HFFc6 (cell line): ENCODE data around the gene C1orf115. TPM values are rescaled to one million over a fixed set of nuclear protein-coding genes. Genes with fewer than 3 reads are reported as not detected.
A peak's percentile ranks its signal among the peaks of the same experiment; 100 is the strongest.
"Not testable (repeated sequence)": the region's sequence is repeated elsewhere in the genome, so short reads cannot be mapped to it uniquely, and the experiment has no call there.

Experiments
- DNase-seq: peaks from one replicate; pipeline ENCODE4 v3.0.0-alpha.2; 2018
- H3K27ac Mint-ChIP-seq: 2 replicates; pipeline ENCODE4 v1.8.0; 2020; ENCODE audit warnings: mild to moderate bottlenecking, mixed read lengths
- H3K27me3 Mint-ChIP-seq: 2 replicates; pipeline ENCODE4 v1.8.0; 2021; ENCODE audit warnings: mild to moderate bottlenecking, moderate library complexity, mixed read lengths; ENCODE audit not compliant: insufficient read depth
- H3K36me3 Mint-ChIP-seq: 2 replicates; pipeline ENCODE4 v1.8.0; 2021; ENCODE audit warnings: low read depth, mixed read lengths
- H3K4me1 Mint-ChIP-seq: 2 replicates; pipeline ENCODE4 v1.8.0; 2020; ENCODE audit warnings: low read depth, mixed read lengths
- H3K4me3 Mint-ChIP-seq: 2 replicates; pipeline ENCODE4 v1.8.0; 2020; ENCODE audit warnings: mild to moderate bottlenecking, moderate library complexity, mixed read lengths
- H3K9me3 Mint-ChIP-seq: 2 replicates; pipeline ENCODE4 v1.8.0; 2020; ENCODE audit warnings: mild to moderate bottlenecking, mixed read lengths
- CTCF ChIP-seq: fragments of 200-600 bp; sonication (generic); IDR thresholded peaks from 2 replicates; pipeline ENCODE4 v1.5.0; 2021; ENCODE audit warnings: antibody characterized with exemption, mild to moderate bottlenecking
- total RNA-seq, 6 experiments: library from RNA; stranded (reverse); fragmentation: NEBNext Ultra II Directional; extraction: Animal tissue kit (Norgen Biotek cat#: 25700); gene quantifications; 2 replicates in 1 of 6; 3 replicates in 5 of 6; pipeline ENCODE4 v1.2.3, GENCODE V29; 2021

C1orf115 gene
- total RNA-seq, 6 experiments from 2014 or later, result 0.08 to 0.50 (median 0.19) TPM

- no peaks in the 10 kb centered on the region for H3K4me1 Mint-ChIP-seq
- no peak overlapping the region for H3K27ac Mint-ChIP-seq
- H3K36me3 Mint-ChIP-seq, result no peaks in the 10 kb centered on the region
- no peak for DNase-seq
- no peak overlapping the region for H3K4me3 Mint-ChIP-seq
- peaks cover 19% of the 10 kb centered on the region for H3K27me3 Mint-ChIP-seq
- TF ChIP-seq CTCF, result no peak
- H3K9me3 Mint-ChIP-seq, result no peaks in the 10 kb centered on the region
Measured at GRCh38 chr1:220710333-220710732, 20.2 kb downstream of the C1orf115 start.

GRCh38 chr1:220711056-220711809, 21.1 kb downstream of the C1orf115 start:
- H3K27me3 Mint-ChIP-seq, result peaks cover 17% of the 10 kb centered on the region
- no peak for TF ChIP-seq CTCF
- no peak for DNase-seq
- H3K4me3 Mint-ChIP-seq, result no peak overlapping the region
- H3K27ac Mint-ChIP-seq, result no peak overlapping the region
- H3K36me3 Mint-ChIP-seq, result no peaks in the 10 kb centered on the region
- H3K4me1 Mint-ChIP-seq, result no peaks in the 10 kb centered on the region
- no peaks in the 10 kb centered on the region for H3K9me3 Mint-ChIP-seq

GRCh38 chr1:220715986-220716385, 25.8 kb downstream of the C1orf115 start:
- not testable (repeated sequence) for H3K27me3 Mint-ChIP-seq, H3K4me1 Mint-ChIP-seq, H3K27ac Mint-ChIP-seq, H3K9me3 Mint-ChIP-seq, H3K36me3 Mint-ChIP-seq, DNase-seq, H3K4me3 Mint-ChIP-seq

- Mint-ChIP-seq H3K4me1 (no peaks in the 10 kb centered on the region), H3K27ac (no peak overlapping the region), H3K36me3 (no peaks in the 10 kb centered on the region), H3K4me3 (no peak overlapping the region; the same call in 1 of the 2 replicates), H3K9me3 (no peaks in the 10 kb centered on the region), H3K27me3 (peaks cover 9% of the 10 kb centered on the region)
- no peak for DNase-seq
- TF ChIP-seq CTCF, result no peak
Measured at GRCh38 chr1:220717800-220718640, 27.9 kb downstream of the C1orf115 start.

GRCh38 chr1:220721266-220721665, 31.1 kb downstream of the C1orf115 start:
- not testable (repeated sequence) for DNase-seq, H3K36me3 Mint-ChIP-seq, H3K27ac Mint-ChIP-seq, H3K4me3 Mint-ChIP-seq, H3K9me3 Mint-ChIP-seq, H3K4me1 Mint-ChIP-seq
- H3K27me3 Mint-ChIP-seq, result peaks cover 16% of the 10 kb centered on the region

GRCh38 chr1:220726634-220727033, 36.5 kb downstream of the C1orf115 start:
- H3K27ac Mint-ChIP-seq, result no peak overlapping the region
- no peak overlapping the region for H3K4me3 Mint-ChIP-seq
- no peak for DNase-seq
- no peaks in the 10 kb centered on the region for H3K9me3 Mint-ChIP-seq
- no peaks in the 10 kb centered on the region for H3K36me3 Mint-ChIP-seq
- no peaks in the 10 kb centered on the region; the same call in 1 of the 2 replicates for H3K4me1 Mint-ChIP-seq
- TF ChIP-seq CTCF, result peak; percentile 44
- H3K27me3 Mint-ChIP-seq, result peaks cover 13% of the 10 kb centered on the region
